Natural killer cell (primary cell): ENCODE results near the gene CUX1. TPM values are rescaled to one million over a fixed set of nuclear protein-coding genes. Genes with fewer than 3 reads are reported as not detected.
A peak's percentile ranks its signal among the peaks of the same experiment; 100 is the strongest.

Experiments used
- ATAC-seq, 3 donors: fragments of 150-1000 bp in 2 of 3; fragments of 200-7000 bp in 1 of 3; cut with Tn5 transposase; 1 replicate in 1 of 3; 2 replicates in 2 of 3; pipeline ENCODE4 v1.10.0; 2021; ENCODE audit warnings: mild to moderate bottlenecking in 2 of 3, moderate library complexity in 2 of 3
- DNase-seq, 2 donors: peaks; one replicate each; pipeline versions ENCODE4 v3.0.0 to v3.0.0-alpha.2; 2013 to 2021; ENCODE audit warnings: mixed read lengths in 1 of 2
- H3K27ac ChIP-seq: one replicate; pipeline ENCODE4 v1.5.1; 2013; ENCODE audit warnings: mild to moderate bottlenecking, low read length
- H3K27me3 ChIP-seq: one replicate; pipeline ENCODE4 v1.6.1; 2013; ENCODE audit warnings: low read length; ENCODE audit not compliant: control insufficient read depth, insufficient read depth
- H3K36me3 ChIP-seq: one replicate; pipeline ENCODE4 v1.6.1; 2013; ENCODE audit warnings: low read length; ENCODE audit not compliant: control insufficient read depth, insufficient read depth
- H3K4me1 ChIP-seq: one replicate; pipeline ENCODE4 v1.6.1; 2013; ENCODE audit warnings: low read length; ENCODE audit not compliant: control insufficient read depth, insufficient read depth
- H3K4me3 ChIP-seq: one replicate; pipeline ENCODE4 v1.5.1; 2013; ENCODE audit warnings: low read length
- H3K9me3 ChIP-seq: one replicate; pipeline ENCODE4 v1.6.1; 2013; ENCODE audit warnings: low read length; ENCODE audit not compliant: control insufficient read depth, insufficient read depth
- H3K27ac Mint-ChIP-seq, 2 donors: one replicate each; pipeline ENCODE4 v1.8.0; 2022; ENCODE audit warnings: mild to moderate bottlenecking in 2 of 2, mixed read lengths in 2 of 2, moderate library complexity in 1 of 2
- H3K27me3 Mint-ChIP-seq, 2 donors: one replicate each; pipeline ENCODE4 v1.8.0; 2022; ENCODE audit warnings: low read depth in 2 of 2, mixed read lengths in 2 of 2
- H3K36me3 Mint-ChIP-seq: one replicate; pipeline ENCODE4 v1.8.0; 2022; ENCODE audit warnings: mixed read lengths
- H3K4me1 Mint-ChIP-seq, 2 donors: one replicate each; pipeline ENCODE4 v1.8.0; 2022; ENCODE audit warnings: mixed read lengths in 2 of 2
- H3K4me3 Mint-ChIP-seq: one replicate; pipeline ENCODE4 v1.8.0; 2022; ENCODE audit warnings: mild to moderate bottlenecking, moderate library complexity, mixed read lengths
- H3K9me3 Mint-ChIP-seq, 2 donors: one replicate each; pipeline ENCODE4 v1.8.0; 2022; ENCODE audit warnings: mixed read lengths in 2 of 2
- CTCF ChIP-seq: fragments of 200-600 bp; IDR thresholded peaks from one replicate; pipeline ENCODE4 v1.8.0; 2022; ENCODE audit warnings: antibody characterized with exemption
- WGBS: methylation state at CpG from one replicate; pipeline ENCODE4 v1.1.7; 2013; ENCODE audit warnings: missing lambda C conversion rate; ENCODE audit not compliant: insufficient coverage; 5-methylcytosine and 5-hydroxymethylcytosine counted together
- intact Hi-C: fragments of 100-400 bp; cut with micrococcal nuclease; formaldehyde crosslinking; loops from one replicate; pipeline ENCODE4 v1.14.2; 2022
- total RNA-seq, 4 donors: library from RNA; stranded (reverse); fragments of 120-200 nt in 1 of 4; gene quantifications; one replicate each; pipeline versions ENCODE4 v1.2.3 to v1.2.4, GENCODE V29; 2013 to 2022

CUX1 gene
- total RNA-seq, 3 donors from 2014 or later (not counting 1 experiment from before 2014, with no cell fraction given), result 59.8 to 77.4 (median 73.6) TPM

DNA sequence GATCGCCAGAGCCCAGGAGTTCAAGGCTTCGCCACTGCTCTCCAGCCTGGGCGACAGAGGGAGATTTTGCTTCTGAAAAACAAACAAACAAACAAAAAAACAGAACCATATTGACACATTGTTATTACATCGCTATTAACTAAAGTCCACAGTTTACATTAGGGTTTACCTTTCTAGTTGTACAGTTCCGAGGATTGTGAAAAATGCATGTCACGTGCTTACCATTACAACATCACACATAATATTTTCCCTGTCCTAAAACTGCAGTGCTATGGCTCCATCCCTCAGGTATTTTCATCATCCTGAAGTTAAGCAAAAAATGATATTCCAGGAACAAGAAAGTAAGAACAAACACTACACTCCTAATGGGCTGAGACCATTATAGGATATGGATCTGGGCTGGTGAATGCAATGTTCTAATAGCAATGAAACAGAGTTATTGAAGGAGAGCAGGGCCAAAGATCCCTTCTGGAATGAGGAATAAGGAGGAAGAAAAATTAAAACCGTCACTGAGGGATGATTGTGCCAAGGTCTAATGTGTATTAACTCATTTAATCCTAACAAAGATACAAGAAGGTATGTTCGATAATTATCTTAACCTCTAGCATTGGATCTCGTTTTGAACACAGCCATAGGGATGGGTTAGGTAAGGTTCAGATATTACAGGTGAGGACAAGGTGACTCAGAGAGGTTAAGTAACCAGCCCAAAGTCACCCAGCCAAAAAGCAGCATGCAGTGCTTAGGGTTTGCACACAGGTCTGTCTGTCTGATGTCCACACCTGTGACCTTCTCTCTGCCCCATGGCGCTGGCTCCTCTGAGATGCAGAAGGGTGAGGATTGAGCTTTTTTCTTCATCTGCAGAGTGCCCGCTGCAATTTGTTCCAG is 14.0 kb upstream of the CUX1 start:
- Histone ChIP-seq H3K36me3 (no peaks in the 10 kb centered on the region), H3K27ac (no peak overlapping the region), H3K4me1 (peaks cover 6% of the 10 kb centered on the region), H3K27me3 (peaks cover 5% of the 10 kb centered on the region), H3K4me3 (no peak overlapping the region), H3K9me3 (no peaks in the 10 kb centered on the region)
- Mint-ChIP-seq H3K36me3 (no peaks in the 10 kb centered on the region), H3K4me1 (peaks cover 12 to 17% of the 10 kb centered on the region in 2 donors), H3K4me3 (no peak overlapping the region), H3K27me3 (peaks cover 23 to 27% of the 10 kb centered on the region in 2 donors), H3K27ac (no peak overlapping the region), H3K9me3 (no peaks in the 10 kb centered on the region)
- WGBS, result 82% methylated on average over 10 of the region's 11 CpGs
- ATAC-seq (no peak), DNase-seq (peak in 1 of 2 donors; percentile 12)
- TF ChIP-seq CTCF, result no peak
- intact Hi-C loops, result no loop called here

DNA sequence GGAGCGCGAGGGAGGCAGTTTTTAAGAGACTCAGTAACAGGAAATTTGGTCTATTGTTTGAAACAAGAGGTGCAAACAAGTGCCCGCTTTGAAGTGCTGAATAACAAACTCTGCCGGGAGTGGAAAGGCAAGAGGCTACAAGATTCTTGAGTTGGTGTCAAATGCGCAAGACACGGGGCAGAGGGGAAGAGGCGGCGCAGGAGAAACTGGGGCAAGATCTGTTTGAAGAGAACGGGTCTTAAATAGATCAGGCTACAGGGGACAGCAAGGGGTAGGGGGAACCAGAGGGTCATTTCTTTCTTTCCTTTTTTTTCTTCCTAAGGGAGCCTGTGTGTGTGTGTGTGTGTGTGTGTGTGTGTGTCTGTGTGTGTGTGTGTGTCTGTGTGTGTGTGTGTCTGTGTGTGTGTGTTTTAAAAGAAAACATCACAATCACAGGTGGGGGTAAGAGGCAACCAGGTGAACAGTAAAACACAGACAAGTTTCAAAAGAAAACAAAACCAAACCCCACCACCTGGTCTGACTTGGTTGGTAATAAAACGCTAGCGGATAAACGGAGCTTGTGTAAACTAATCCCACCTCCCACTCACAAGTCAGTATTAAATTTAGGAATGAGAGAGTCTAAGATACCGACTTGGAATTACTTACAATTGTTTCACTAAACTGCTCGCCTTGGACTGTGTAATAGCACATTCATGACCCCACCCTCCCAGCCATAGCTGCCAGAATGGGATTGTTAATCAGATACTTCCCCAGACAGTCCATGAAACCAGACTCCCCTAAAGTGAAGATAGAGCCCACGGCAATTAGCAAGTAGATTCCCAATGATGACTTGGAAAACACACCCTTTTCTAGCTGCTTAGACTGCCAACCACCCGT is 13.1 kb upstream of the CUX1 start:
- WGBS, result 21% methylated on average over 13 of the region's 16 CpGs
- no peak overlapping the region for H3K4me3 Mint-ChIP-seq
- no peak for TF ChIP-seq CTCF
- Histone ChIP-seq H3K4me3 (no peak overlapping the region), H3K9me3 (no peaks in the 10 kb centered on the region), H3K4me1 (peaks cover 6% of the 10 kb centered on the region), H3K27me3 (peaks cover 5% of the 10 kb centered on the region), H3K27ac (no peak overlapping the region), H3K36me3 (no peaks in the 10 kb centered on the region)
- H3K36me3 Mint-ChIP-seq, result no peaks in the 10 kb centered on the region
- H3K9me3 Mint-ChIP-seq, result no peaks in the 10 kb centered on the region
- peaks cover 23 to 27% of the 10 kb centered on the region in 2 donors for H3K27me3 Mint-ChIP-seq
- peak in 2 of 3 donors; percentile 31 to 39 for ATAC-seq
- DNase-seq, result peak in 1 of 2 donors; percentile 60
- peaks cover 12 to 17% of the 10 kb centered on the region in 2 donors for H3K4me1 Mint-ChIP-seq
- intact Hi-C loops, result no loop called here
- no peak overlapping the region for H3K27ac Mint-ChIP-seq

DNA sequence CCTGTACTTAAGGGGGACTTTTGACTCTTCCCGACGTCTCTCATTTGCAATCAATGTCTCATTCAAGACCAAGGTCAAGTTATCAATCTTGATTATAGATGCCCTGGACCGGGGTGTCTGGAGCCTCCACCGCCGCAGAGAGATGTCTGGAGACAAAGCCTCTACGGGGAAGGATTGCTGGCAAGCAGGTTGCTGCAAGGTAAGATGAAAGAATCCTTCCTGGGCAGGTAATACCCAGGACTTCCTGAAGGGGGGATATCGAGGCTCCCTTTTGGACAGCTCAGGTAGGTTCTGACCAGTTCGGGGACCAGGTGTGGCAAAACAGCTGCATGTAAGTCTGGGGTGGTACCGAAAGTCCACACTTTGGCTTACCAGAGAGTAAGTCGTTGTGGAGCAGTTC is 12.5 kb upstream of the CUX1 start:
- intact Hi-C loops, result no loop called here
- 71% methylated on average over 10 of the region's 10 CpGs for WGBS
- peaks cover 26 to 27% of the 10 kb centered on the region in 2 donors for H3K27me3 Mint-ChIP-seq
- H3K4me3 Mint-ChIP-seq, result no peak overlapping the region
- Histone ChIP-seq H3K27me3 (peaks cover 5% of the 10 kb centered on the region), H3K36me3 (no peaks in the 10 kb centered on the region), H3K27ac (no peak overlapping the region), H3K9me3 (no peaks in the 10 kb centered on the region), H3K4me3 (no peak overlapping the region), H3K4me1 (peaks cover 6% of the 10 kb centered on the region)
- DNase-seq, result peak in 1 of 2 donors; percentile 54
- H3K9me3 Mint-ChIP-seq, result no peaks in the 10 kb centered on the region
- H3K4me1 Mint-ChIP-seq, result peaks cover 12 to 17% of the 10 kb centered on the region in 2 donors
- no peak overlapping the region for H3K27ac Mint-ChIP-seq
- peak in 2 of 3 donors; percentile 24 to 38 for ATAC-seq
- TF ChIP-seq CTCF, result no peak
- no peaks in the 10 kb centered on the region for H3K36me3 Mint-ChIP-seq
